Stimulated activated CD8-positive, alpha-beta memory T cell treated with anti-CD3 and anti-CD28 coated beads, Interleukin-2, amount 100 ng/mL, for 1 hour (primary cell): ENCODE measurements around the gene ADCY5.

Experiments
- DNase-seq, 2 donors: peaks; one replicate each; pipeline ENCODE4 v3.0.0-alpha.2; 2020; ENCODE audit warnings: low read depth in 2 of 2

ADCY5 gene

DNA sequence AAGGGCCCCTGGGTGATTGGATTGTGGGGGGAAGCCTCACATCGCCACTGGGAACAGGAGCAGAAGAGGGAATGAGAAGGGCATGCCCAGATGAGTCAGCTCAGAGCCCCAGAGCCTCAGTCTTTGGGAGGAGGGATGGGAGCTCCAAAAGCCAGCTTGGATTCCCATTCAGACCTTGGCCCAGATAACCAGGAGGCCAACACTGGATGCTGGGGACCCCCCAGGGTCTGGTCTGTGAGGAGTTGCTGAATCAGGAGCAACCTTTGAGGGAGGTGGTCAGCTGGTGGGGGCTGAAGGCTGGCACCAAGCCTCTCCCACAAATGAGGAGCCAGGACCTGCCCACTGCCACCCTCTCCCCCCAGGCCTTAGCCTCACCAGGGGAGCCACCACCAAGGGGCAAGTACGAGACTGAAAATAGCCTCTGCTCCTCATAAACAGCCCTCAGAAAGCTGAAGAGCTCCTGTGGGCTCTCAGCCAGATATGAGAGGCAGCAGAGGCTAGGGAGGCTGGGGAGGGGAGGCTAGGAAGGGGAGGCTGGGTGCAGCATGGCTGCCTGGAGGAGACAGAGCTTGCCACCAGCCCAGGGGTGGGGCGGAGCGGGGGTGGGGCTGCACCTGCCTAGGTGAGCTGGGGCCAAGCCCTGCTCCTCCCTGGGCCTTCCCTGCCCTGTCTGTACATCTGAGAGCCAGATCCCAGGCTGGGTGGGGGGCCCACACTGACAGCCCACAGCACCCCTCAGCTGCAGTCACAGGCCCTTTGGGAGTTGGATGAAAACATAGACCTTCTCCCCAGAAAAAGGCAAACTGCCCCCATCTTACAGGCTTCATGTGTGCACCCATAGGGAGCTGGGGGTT is 147.3 kb downstream of the ADCY5 start:
- no peak for DNase-seq

DNA sequence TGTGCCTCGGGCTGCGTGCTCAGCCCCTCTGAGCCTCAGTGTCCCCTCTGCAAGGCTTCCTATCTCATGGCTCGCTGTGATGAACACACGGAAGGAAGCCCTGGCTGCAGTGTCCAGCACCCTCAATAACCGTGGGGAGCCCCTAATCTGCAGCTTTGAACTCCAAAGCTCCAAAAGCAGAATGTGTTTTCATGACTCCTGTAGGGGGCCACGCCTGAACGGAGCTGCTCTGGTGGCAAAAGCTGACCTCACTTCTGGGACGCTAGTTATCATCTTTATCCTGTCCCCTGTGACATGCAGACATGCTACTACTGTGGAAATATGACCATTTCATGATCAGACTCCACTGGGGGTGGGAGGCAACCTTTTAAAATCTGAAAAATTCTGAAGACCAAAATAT is 148.3 kb downstream of the ADCY5 start:
- no peak for DNase-seq

DNA sequence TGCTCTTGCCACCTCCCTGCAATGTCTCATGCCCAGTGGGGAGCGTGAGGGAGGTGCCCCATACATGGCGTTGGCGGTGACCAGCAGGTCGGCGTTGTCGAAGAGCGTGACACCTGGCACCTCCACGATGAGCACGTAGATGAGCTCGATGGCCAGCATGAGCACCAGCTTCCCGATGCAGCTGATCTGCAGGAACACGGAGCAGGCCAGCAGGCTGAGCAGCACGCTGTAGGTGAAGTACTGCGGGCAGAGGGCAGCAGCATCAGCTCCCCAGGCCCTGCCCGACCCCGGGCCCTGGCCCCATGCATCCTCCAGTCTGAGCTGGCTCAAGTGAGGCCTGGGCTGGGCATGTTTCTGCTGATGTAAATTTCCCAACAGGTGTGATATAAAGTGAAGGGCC is 148.8 kb downstream of the ADCY5 start:
- DNase-seq, result no peak

DNA sequence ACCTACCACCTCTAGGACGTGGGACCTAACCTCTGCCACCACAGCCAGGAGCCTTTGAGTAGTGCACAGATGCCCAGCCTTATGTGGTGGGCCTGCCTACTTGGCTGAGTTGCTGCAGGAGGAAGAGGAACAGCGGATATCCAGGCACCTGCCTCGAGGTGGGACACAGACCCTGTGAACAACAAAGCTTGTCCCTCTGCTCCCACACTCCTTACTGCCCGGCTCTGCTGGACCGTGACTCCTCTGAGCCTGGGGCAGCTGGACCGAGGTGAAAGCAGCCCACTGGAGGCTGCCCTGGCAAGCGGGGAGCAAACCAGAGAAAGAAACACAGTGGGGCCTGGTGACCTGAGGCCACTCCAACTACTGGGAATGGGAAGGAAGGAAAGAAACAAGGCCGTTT is 149.3 kb downstream of the ADCY5 start:
- no peak for DNase-seq

DNA sequence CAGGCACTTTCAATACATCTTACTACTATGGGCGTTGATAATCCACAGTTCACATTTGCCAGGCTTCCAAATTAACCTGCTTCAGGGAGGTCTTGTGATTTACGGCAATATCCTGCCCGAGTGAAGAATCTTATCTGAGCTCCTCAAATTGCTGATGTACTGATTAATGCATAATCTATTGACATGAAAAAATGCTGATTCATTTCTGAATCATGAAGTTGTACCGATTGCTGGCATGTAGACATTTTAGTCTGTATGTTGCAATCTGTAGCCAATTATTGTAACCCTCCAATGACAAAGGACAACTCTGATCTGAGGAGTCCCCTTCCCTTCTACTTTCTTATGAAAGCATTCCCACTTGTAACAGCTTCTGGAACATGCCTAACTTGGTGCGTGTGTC is 150.0 kb downstream of the ADCY5 start:
- DNase-seq, result no peak

DNA sequence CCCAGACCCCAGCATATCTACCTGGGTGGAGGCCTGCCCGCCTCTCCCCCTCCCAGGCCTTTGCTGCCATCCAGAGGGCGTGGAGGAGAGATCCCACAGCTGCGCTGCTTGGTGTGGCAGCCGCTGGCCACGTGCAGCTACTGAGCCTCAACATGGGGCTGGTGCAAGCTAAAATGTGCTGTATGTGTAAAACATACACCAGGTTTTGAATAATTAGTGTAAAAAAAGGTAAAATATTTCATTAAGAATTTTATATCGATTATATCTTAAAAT is 151.3 kb downstream of the ADCY5 start:
- DNase-seq, result no peak

DNA sequence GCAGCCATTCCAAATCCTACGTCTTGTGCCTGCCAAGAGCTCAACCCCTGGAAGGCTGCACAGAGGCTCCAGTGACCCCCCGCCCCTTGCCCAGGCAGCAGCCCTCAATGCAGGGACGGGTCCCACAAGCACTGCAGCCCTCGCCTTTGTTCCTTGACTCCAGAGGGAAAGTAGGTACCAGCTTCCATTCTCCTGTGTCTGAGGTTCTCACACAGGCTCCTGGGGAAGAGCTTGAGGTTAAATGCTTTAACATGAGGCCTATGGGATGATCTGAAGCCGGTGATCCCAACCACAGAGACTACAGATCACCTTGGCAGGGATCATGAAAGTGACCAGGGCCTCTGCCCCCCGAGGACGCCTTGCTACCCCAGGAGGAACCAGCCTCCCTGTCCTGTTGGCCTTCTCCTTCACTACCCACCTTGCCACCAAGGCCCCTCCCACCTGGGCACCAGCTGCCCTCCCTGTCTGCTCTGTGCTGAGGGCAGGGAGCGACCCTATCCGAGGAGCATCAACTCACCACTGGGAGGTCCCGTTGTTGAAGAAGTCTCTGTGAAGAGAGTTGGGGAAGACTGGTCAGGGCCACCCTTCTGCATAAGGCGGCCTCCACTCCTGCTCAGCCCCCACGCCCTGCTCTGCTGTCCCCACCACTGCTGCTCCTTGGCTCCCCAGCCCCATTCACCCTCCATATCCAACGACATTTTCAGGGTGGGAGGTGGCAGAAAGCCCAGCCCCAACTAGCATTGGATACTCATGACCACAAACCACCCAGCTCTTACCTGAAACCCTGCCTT is 151.9 kb downstream of the ADCY5 start:
- DNase-seq, result no peak

DNA sequence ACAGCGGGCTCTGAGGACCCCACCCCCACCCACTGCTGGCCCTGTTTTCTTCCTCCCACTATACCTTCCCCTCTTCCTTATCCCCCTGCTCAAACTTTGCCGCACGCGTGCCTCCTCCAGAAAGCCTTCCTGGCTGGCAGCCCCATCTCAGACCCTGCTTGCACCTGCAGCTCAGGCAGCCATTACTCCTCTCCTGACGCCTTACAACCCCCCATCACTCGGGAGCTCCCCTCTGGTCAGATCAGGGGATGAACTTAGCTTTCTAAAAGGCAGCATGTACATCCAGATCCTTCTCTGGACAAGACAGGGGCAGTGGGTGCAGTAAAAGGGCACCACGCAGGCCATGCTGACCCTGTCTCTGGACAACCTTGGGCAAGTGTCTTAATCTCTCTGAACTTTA is 152.6 kb downstream of the ADCY5 start:
- DNase-seq, result no peak

DNA sequence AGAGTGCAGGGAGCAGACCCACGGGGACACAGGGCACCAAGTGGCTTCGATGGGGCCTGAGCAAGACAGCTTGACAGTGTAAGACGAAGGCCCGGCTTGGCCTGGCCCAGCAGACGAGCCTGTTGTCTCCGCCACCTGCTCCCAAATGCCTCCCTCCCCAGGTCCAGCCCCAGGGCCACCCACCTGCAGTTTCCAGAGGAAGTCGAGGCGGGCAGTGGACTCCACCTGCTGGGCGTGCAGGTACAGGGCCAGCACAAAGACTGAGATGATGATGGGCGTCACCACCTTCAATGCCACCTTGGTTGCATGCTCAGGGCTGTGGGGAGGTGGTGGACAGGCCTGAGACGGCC is 153.0 kb downstream of the ADCY5 start:
- no peak for DNase-seq

DNA sequence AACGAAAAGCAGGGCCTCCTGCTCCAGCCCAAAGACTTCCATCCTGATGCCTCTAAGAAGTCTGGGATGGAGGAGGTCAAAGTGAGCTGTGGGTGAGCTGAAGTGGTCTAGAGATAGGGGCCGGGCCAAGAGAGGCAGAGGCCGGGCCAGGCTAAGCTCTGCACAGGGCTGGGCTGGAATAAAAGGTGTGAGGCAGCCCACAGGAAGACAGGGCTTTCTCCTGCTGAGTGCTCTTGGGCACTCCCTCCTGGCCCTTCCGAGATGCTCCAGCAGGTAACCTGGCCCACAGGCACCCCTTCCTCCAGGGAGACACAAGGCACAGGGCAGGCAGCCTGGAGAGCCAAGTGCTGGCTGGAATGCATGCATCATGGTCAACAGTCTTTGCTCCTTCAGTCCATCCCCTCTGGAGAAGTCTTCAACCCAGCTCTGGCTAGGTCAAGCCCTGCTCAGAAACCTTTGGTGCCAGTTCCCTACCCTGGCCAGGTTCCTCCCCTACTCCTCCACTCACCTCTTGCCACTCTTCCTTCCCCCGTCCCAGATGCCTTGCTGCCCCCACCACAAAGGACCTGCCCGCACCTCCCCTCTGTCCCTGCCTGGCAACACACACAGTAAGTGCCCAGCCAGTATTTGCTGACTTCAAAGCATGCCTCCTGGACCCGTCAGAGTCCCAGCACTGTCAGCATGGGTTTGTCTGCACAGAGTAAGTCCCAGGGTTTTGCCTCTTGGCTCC is 153.6 kb downstream of the ADCY5 start:
- DNase-seq, result no peak

DNA sequence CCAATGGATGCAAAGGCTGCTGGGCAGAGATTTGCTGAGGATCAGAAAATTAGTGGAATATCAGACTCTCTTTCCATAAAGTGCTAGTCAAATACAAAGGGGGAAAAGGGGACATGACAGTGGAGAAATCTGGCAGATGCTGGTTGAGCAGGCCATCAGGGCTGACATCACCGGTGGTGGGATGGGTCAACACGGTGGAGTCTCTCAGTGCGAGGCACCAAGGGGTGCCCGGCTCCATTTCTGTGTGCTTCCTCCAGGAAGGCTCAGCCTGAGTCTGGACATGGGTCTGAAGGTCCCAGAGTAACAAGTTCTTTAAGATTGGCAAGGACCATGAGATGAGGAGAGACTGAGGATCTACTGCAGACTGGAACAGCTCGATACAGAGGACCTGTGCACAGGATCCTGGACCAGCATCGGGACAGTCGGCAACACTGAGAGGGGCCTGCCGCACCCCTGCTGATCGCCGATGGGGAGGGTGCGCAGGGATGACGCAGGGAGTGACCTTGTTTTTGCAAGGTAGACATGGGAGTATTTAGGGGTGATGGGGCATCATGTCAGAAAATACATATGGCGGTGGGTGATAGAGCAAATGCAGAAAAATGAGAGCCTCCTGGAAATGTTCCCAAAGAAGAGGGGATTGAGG is 154.5 kb downstream of the ADCY5 start:
- DNase-seq, result no peak

DNA sequence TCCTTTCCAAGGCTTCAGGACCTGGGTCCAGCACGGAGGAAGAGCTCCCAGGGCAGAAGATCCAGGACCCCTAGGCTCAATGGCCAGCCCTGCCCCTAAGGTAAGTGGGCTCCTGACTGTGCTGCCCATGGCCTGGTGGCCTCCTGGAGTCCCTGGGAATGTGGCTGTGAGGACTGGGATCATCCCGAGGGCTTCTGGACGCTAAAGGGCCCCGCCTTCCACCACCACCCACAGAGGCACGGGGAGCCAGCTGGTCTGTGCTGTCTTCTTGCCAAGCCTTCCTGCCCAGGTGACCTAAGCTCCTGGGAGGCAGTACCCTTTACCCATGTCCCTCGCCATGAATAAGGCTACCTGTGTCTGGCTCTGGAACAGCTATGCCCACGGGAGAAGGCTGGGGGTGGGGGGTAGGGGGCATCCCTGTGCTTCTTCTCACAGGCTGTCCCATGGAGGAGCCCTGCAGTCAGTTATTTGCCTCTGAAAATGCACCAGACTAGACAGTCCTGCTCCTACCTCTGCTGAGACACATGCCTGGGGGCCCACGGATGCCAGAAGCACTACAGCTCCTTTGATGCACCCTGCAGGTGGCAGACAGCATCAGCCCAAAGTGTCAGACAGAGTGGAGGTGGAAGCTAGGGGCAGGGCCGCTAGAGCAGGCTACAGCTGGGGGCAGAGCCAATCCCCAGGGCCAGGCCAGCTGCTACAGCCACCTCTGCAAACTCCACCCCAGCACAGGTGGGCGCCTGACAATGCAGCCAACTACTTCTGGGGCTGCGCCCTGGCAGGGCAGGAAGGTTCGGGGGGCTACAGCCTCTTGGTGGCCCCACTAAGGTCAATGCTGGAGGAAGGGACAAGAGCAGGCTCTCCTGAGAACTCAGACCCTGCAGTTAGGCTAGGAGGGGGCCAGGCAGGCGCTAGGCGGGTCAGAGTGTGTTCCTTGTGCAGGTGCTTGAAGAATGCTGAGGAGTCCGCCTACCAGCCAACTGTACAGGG is 156.3 kb downstream of the ADCY5 start:
- DNase-seq, result no peak

DNA sequence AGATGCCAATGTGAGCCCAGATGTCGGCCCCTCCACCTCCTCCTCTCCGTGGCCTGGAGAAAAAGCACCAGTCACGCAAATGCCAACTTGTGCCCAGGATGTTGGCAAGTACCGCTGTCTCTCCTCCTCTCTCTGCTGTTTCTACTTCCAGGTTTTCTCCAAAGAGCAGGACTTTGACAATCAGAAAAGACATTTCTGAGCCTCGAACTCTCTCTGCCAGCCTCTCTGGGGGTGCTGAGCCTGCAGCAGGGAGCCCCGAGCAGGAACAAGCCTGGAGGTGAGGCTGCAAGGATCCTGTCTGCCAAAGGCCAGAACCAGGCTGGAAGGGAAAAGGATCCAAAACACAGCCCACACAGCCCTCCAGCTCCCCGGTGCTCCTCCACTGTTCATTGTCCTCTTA is 157.5 kb downstream of the ADCY5 start:
- DNase-seq, result no peak

DNA sequence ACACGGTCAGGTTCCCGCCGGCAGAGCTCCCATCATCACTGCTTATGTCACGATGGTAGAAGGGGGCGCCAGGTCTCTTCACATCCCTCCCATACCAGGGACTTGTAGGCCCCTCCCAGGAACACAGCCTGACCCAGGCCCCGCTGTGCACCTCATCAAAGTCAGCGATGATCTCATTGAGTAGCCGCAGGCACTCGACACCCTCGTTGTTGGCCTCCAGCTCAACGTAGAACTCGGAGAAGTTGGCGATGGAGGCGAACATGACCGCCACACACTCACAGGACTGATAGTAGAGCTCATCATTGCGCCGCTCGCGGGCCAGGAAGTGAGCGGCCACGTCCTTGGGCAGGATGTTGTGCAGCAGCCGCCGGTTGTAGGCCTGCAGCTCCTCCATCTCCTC is 157.9 kb downstream of the ADCY5 start:
- no peak for DNase-seq

DNA sequence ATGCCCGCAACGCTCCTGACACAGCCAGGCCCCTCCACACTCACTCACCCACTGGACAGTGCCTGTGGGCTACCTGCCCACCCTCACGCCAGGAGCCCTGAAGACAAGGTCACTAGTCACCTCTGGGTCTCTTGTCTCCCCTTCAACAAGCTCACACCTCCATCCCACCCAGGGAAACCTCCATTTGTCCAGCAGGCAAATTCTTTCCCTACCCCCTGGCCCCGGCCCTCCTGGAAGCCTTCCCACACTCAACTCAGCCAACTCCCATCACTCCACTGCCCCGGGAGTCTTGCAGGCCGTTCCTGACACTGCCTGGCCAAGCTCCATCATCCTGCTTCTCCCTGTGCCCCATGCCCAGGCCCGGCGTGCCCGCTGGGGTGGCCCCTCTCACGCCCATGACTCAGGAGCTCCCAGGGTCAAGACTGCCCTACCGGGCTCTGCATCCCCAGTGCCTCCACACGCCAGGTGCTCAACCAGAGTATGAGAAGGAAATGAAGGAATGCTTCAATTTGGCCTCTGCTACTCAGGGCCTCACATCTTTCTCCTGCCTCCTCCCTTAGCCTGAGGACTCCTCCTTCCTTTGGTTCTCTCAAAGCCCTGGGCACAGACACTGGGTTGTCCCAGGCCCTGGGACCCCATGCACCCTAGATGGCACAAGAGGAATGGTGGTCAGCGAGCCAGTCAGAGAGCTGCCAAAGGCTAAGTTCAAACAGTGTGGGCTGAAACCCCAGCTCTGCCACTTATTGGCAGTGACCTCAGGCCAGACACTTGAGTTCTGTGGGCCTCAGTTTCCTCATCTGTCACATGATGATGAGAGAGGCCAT is 158.6 kb downstream of the ADCY5 start:
- DNase-seq, result no peak

DNA sequence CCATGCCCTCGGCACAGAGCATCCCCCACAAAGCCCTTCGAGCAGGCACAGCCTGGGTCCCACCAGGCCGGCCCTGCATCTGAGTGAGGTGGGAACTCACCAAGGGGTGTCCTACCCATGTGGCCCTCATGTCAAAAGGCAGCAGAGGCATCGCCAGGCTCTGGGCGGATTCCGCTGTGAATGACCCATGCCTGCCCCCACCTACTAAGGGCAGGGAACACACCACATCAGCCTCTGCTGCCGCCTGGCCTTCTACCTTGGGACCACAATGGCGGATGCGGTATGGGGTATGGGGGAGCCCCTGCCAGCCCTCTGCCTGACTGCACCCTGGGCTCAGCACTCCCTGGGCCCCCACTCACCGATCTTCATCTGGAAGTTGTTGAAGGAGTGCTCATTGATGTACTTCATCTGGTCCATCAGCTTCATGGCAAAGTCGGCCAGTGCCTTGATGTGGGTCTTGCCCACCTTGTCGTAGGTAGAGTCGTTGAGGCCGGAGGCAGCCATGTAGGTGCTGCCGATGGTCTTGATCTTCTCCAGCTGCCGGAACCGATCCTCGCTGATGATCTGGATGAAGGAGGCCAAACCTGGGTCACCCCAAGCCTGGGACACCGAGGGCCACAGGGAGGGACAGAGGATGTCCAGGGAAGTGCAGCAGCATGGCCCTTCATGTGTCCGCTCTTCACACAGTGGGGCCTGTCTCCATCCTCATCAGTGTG is 159.3 kb downstream of the ADCY5 start:
- DNase-seq, result no peak

DNA sequence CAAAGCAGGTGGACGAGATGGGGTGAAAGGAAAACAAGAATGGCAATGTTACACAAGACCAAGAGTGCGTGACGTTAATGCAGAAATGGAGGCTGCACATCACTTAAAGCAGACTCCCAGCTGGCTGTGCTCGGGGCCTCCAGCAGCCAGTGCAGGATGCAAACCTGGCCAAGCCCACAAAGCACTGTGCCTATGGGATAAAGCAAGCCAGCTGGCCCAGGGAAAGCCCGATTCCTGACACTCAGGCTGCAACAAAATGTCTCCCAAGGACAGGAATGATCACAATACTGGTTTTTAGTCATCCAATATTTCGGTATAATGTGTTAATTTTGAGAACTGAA is 161.0 kb downstream of the ADCY5 start:
- DNase-seq, result no peak

DNA sequence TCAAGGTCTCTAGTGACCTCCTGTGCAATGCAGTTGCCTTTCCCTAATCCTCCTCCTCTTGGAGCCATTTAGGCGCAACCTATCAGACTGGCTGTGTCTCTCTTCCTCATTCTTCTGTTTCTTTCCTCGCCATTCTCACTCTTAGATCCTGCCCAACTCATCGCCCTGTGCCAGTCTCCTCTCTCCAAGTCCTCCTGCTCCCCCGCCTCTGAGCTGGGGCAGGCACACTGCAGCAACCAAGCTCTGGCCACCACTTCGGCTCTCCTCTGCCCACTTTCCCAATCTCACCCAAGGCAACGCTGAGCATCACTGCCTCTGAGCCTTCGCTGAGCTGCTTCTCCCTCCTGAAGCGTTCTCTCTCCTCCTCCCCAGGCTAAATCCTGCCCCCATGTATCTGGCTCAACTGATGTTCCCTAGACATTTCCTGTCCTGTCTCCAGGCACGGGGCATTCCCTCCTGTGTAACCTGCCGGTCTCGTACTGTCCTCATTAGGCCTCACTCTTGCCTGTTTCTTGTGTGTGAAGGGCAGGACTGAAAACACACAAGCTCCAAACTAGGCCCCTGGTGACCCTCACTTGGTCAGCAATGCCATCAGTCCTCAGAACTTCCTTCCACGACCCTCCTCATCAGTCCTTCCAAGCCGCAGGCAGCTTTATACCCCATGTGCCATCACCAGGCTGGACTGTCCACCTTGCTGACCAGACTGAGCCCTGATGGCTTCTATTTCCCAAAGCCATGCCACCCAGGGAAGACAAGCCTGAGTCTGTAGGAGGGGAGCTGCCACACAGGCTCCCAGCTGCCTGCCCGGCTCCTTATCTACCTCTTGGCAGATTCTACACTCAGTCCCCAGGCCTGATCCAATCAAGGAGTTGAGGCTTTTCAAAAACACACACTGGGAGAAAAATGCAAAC is 161.6 kb downstream of the ADCY5 start:
- DNase-seq, result no peak
